GM12878 (cell line): Measurements from ENCODE around the gene EHD4. TPM values are rescaled to one million over a fixed set of nuclear protein-coding genes. Genes with fewer than 3 reads are reported as not detected.

Experiments used
- CREM ChIP-seq: IDR thresholded peaks from 2 replicates; pipeline ENCODE4 v1.6.1; 2014; ENCODE audit warnings: antibody characterized with exemption, low read depth
- ETV6 ChIP-seq, 2 experiments: fragments of 450-650 bp in 1 of 2; IDR thresholded peaks in 1 of 2; conservative IDR thresholded peaks in 1 of 2; 2 replicates each; pipeline ENCODE4 v1.6.1; 2014; ENCODE audit warnings: antibody characterized with exemption in 1 of 2, borderline replicate concordance in 1 of 2, low read depth in 1 of 2, mild to moderate bottlenecking in 1 of 2, moderate library complexity in 1 of 2
- HDAC6 ChIP-seq: fragments of 200-600 bp; sonication (generic); IDR thresholded peaks from one replicate; pipeline ENCODE4 v1.8.0; 2017; ENCODE audit warnings: antibody characterized with exemption; ENCODE audit not compliant: unreplicated experiment
- HDGF ChIP-seq: fragments of 450-650 bp; IDR thresholded peaks from 2 replicates; pipeline ENCODE4 v1.6.1; 2016; ENCODE audit warnings: antibody characterized with exemption
- MTA3 ChIP-seq: IDR thresholded peaks from 2 replicates; pipeline ENCODE4 v1.6.1; 2012; ENCODE audit warnings: low read length, inconsistent platforms, borderline replicate concordance
- NFIC ChIP-seq: IDR thresholded peaks from 2 replicates; pipeline ENCODE4 v1.6.1; 2012; ENCODE audit warnings: low read depth, mild to moderate bottlenecking, inconsistent platforms, low read length, moderate library complexity
- RAD21 ChIP-seq: IDR thresholded peaks from 2 replicates; pipeline ENCODE4 v1.6.1; 2011; ENCODE audit warnings: mild to moderate bottlenecking, low read depth, low read length, moderate library complexity; ENCODE audit not compliant: insufficient read depth
- SMARCA5 ChIP-seq: fragments of 450-650 bp; IDR thresholded peaks from 2 replicates; pipeline ENCODE4 v1.6.1; 2017; ENCODE audit warnings: mild to moderate bottlenecking
- SREBF1 ChIP-seq: IDR thresholded peaks from 2 replicates; pipeline ENCODE4 v1.6.1; 2012; ENCODE audit warnings: mild to moderate bottlenecking, low read length
- TCF12 ChIP-seq: IDR thresholded peaks from 2 replicates; pipeline ENCODE4 v1.6.1; 2011; ENCODE audit warnings: low read depth, mild to moderate bottlenecking, low read length
- ZBED1 ChIP-seq: IDR thresholded peaks from 2 replicates; pipeline ENCODE4 v1.6.1; 2016; ENCODE audit warnings: borderline replicate concordance
- ZBTB40 ChIP-seq: fragments of 450-650 bp; IDR thresholded peaks from 2 replicates; pipeline ENCODE4 v1.6.1; 2016; ENCODE audit warnings: mild to moderate bottlenecking, moderate library complexity, borderline replicate concordance
- ZNF384 ChIP-seq: IDR thresholded peaks from 2 replicates; pipeline ENCODE4 v1.6.1; 2012; ENCODE audit warnings: low read depth, mild to moderate bottlenecking, low read length, improper control_type of control experiment, borderline replicate concordance
- polyA plus RNA-seq, 11 experiments: library from polyadenylated mRNA; depleted of rRNA in 4 of 11; unstranded in 6 of 11; stranded (reverse) in 5 of 11; fragments of >200 nt; fragmentation: Nextera tagmentation in 4 of 11; fragmentation: Illumina TruSeq in 1 of 11; extraction: Ambion mirVana in 4 of 11; extraction: Trizol in 1 of 11; gene quantifications; 1 replicate in 1 of 11; 2 replicates in 10 of 11; pipeline versions ENCODE4 v1.2.1 to v1.2.3, GENCODE V29; 2011 to 2016; ENCODE audit warnings: inconsistent platforms in 2 of 11, missing spikeins in 2 of 11, low read depth in 1 of 11
- total RNA-seq, 4 experiments: library from RNA; depleted of rRNA in 3 of 4; stranded (reverse); fragments of >200 nt in 3 of 4; fragmentation: Illumina TruSeq in 1 of 4; extraction: Trizol in 1 of 4; gene quantifications; 2 replicates each; pipeline versions ENCODE4 v1.2.1 to v1.2.3, GENCODE V29; 2013 to 2021
- TF ChIP-seq, protein P1 (sequence below): IDR thresholded peaks from 2 replicates; pipeline ENCODE4 v1.6.1; 2012; ENCODE audit warnings: mild to moderate bottlenecking, low read depth, low read length
- TF ChIP-seq, protein P2 (sequence below), 3 experiments: IDR thresholded peaks in 2 of 3; conservative IDR thresholded peaks in 1 of 3; 2 replicates each; pipeline ENCODE4 v1.5.1; 2011; ENCODE audit warnings: low read depth in 3 of 3, low read length in 3 of 3, mild to moderate bottlenecking in 3 of 3, control low read depth in 2 of 3, moderate library complexity in 2 of 3, inconsistent platforms in 1 of 3, mixed read lengths in 1 of 3; ENCODE audit not compliant: control insufficient read depth in 2 of 3, insufficient read depth in 1 of 3; ENCODE audit errors: extremely low read depth in 1 of 3

Gene EHD4
- total and polyA plus RNA-seq, 10 of the 15 experiments (the other 5 are each of a cell fraction or from before 2014, with no cell fraction given): 4.2 to 62.9 (median 44.7) TPM

- TF ChIP-seq ZBED1: no peak
- peak in 1 of 2 experiments; percentile 63; a peak in 1 of 4 replicates for TF ChIP-seq ETV6 (conservative IDR thresholded peaks at IDR 0.05 in 1 of 2, IDR thresholded peaks at IDR 0.05 in 1 of 2; ENCODE audit: borderline replicate concordance in 1 of 2, low read depth in 1 of 2)
- TF ChIP-seq RAD21: no peak
- TF ChIP-seq NFIC: peak; percentile 60
- peak; percentile 30; the same call in 1 of the 2 replicates for TF ChIP-seq MTA3
- TF ChIP-seq CREM: no peak
- no peak for TF ChIP-seq HDGF
- peak; percentile 50; the same call in 1 of the 2 replicates for TF ChIP-seq TCF12
- TF ChIP-seq, protein P1, sequence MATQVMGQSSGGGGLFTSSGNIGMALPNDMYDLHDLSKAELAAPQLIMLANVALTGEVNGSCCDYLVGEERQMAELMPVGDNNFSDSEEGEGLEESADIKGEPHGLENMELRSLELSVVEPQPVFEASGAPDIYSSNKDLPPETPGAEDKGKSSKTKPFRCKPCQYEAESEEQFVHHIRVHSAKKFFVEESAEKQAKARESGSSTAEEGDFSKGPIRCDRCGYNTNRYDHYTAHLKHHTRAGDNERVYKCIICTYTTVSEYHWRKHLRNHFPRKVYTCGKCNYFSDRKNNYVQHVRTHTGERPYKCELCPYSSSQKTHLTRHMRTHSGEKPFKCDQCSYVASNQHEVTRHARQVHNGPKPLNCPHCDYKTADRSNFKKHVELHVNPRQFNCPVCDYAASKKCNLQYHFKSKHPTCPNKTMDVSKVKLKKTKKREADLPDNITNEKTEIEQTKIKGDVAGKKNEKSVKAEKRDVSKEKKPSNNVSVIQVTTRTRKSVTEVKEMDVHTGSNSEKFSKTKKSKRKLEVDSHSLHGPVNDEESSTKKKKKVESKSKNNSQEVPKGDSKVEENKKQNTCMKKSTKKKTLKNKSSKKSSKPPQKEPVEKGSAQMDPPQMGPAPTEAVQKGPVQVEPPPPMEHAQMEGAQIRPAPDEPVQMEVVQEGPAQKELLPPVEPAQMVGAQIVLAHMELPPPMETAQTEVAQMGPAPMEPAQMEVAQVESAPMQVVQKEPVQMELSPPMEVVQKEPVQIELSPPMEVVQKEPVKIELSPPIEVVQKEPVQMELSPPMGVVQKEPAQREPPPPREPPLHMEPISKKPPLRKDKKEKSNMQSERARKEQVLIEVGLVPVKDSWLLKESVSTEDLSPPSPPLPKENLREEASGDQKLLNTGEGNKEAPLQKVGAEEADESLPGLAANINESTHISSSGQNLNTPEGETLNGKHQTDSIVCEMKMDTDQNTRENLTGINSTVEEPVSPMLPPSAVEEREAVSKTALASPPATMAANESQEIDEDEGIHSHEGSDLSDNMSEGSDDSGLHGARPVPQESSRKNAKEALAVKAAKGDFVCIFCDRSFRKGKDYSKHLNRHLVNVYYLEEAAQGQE: no peak
- TF ChIP-seq ZBTB40: no peak
- no peak for TF ChIP-seq HDAC6
- peak; percentile 65; the same call in 1 of the 2 replicates for TF ChIP-seq SMARCA5
- no peak for TF ChIP-seq ZNF384
- TF ChIP-seq, protein P2, sequence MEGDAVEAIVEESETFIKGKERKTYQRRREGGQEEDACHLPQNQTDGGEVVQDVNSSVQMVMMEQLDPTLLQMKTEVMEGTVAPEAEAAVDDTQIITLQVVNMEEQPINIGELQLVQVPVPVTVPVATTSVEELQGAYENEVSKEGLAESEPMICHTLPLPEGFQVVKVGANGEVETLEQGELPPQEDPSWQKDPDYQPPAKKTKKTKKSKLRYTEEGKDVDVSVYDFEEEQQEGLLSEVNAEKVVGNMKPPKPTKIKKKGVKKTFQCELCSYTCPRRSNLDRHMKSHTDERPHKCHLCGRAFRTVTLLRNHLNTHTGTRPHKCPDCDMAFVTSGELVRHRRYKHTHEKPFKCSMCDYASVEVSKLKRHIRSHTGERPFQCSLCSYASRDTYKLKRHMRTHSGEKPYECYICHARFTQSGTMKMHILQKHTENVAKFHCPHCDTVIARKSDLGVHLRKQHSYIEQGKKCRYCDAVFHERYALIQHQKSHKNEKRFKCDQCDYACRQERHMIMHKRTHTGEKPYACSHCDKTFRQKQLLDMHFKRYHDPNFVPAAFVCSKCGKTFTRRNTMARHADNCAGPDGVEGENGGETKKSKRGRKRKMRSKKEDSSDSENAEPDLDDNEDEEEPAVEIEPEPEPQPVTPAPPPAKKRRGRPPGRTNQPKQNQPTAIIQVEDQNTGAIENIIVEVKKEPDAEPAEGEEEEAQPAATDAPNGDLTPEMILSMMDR (IDR thresholded peaks at IDR 0.05 in 2 of 3, conservative IDR thresholded peaks at IDR 0.05 in 1 of 3; ENCODE audit: control insufficient read depth in 2 of 3, extremely low read depth in 1 of 3, insufficient read depth in 1 of 3, low read depth in 3 of 3, low read length in 3 of 3): no peak
- TF ChIP-seq SREBF1: no peak
Observed at GRCh38 chr15:41967506-41968206, 4.7 kb downstream of the EHD4 start (continued).
